ENCODE measurements around the gene CDON. TPM values are rescaled to one million over a fixed set of nuclear protein-coding genes. Genes with fewer than 3 reads are reported as not detected.

The CDON gene
- total and polyA plus RNA-seq, 9 of the 15 experiments (the other 6 are each of a cell fraction or from before 2014, with no cell fraction given), result 0.08 to 0.64 (median 0.40) TPM

GRCh38 chr11:126063507-126063852, 814 bp upstream of the CDON start:
- intact Hi-C loops (cut with micrococcal nuclease) (loop anchor here (1.0 kb wide), 1 partner anchor 160 kb away; the partner anchor contains the start of gene PUS3), in situ Hi-C loops (cut with MboI) (no loop called here)
- ChIA-PET POLR2A (no interaction called here), CTCF (ENCODE audit: low intra/inter-chr PET ratio) (interaction anchor here (0.7 kb wide), 1 partner anchor 132 kb away, joined by 3 read pairs; no protein-coding TSS in a partner anchor)
- Histone ChIP-seq H3K27me3 (ENCODE audit: control insufficient read depth in 2 of 2, insufficient read depth in 2 of 2, low read length in 2 of 2) (peaks cover 8 to 15% of the 10 kb centered on the region in 2 experiments; a peak in 3 of 5 replicates), H3K79me2 (ENCODE audit: control insufficient read depth, insufficient read depth, low read length) (no peaks in the 10 kb centered on the region), H3K9me1 (ENCODE audit: control insufficient read depth, insufficient read depth, low read length) (no peaks in the 10 kb centered on the region), H2AFZ (ENCODE audit: low read depth, low read length) (peak overlapping the region; percentile 71), H3K4me1 (replicated peaks in 1 of 2; ENCODE audit: control insufficient read depth in 2 of 2, insufficient read depth in 2 of 2, low read length in 2 of 2) (peaks cover 0 to 12% of the 10 kb centered on the region in 2 experiments; a peak in 2 of 5 replicates), H3K9me3 (replicated peaks; ENCODE audit: control insufficient read depth, insufficient read depth, low read depth, low read length) (no peaks in the 10 kb centered on the region), H3K4me3 (no peak overlapping the region), H3K9ac (ENCODE audit: insufficient read depth in 1 of 2, low read depth in 2 of 2, low read length in 2 of 2) (no peak overlapping the region), H4K20me1 (replicated peaks; ENCODE audit: control insufficient read depth, insufficient read depth, low read length) (peaks cover 8% of the 10 kb centered on the region; the same call in 1 of the 2 replicates), H3K36me3 (ENCODE audit: control insufficient read depth, insufficient read depth, low read length) (no peaks in the 10 kb centered on the region), H3K27ac (ENCODE audit: extremely low read depth, low read depth, low read length) (no peak overlapping the region), H3K4me2 (ENCODE audit: insufficient read depth, low read length) (peak overlapping the region; percentile 24; the same call in 1 of the 2 replicates)
- WGBS (ENCODE audit: insufficient coverage, low coverage, missing lambda C conversion rate), result 27% methylated on average over 8 of the region's 10 CpGs
- no peak for FAIRE-seq
- no TSS peak for BruUV-seq (replicated peaks)
- DNase-seq (ENCODE audit: extremely low read depth in 1 of 4, low spot score in 3 of 4), result no peak
- no peak for ATAC-seq
- no peak for TF ChIP-seq ELK1 (CRISPR knock-in tag; IDR thresholded peaks at IDR 0.05)
- TF ChIP-seq, protein P1, sequence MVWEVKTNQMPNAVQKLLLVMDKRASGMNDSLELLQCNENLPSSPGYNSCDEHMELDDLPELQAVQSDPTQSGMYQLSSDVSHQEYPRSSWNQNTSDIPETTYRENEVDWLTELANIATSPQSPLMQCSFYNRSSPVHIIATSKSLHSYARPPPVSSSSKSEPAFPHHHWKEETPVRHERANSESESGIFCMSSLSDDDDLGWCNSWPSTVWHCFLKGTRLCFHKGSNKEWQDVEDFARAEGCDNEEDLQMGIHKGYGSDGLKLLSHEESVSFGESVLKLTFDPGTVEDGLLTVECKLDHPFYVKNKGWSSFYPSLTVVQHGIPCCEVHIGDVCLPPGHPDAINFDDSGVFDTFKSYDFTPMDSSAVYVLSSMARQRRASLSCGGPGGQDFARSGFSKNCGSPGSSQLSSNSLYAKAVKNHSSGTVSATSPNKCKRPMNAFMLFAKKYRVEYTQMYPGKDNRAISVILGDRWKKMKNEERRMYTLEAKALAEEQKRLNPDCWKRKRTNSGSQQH (CRISPR knock-in tag; IDR thresholded peaks at IDR 0.05), result no peak
- TF ChIP-seq ARHGAP35 (IDR thresholded peaks at IDR 0.05; ENCODE audit: partially characterized antibody), result no peak
- no peak for TF ChIP-seq MGA (IDR thresholded peaks at IDR 0.05)
- TF ChIP-seq WHSC1 (IDR thresholded peaks at IDR 0.05; ENCODE audit: low read length), result no peak
- no peak for TF ChIP-seq RAD51 (IDR thresholded peaks at IDR 0.05; ENCODE audit: borderline replicate concordance, low read depth)
